ENCODE results near the gene VTI1A. TPM values are rescaled to one million over a fixed set of nuclear protein-coding genes. Genes with fewer than 3 reads are reported as not detected.

Gene VTI1A
- polyA plus RNA-seq, 1 donor from 2014 or later = 28.7 TPM

DNA sequence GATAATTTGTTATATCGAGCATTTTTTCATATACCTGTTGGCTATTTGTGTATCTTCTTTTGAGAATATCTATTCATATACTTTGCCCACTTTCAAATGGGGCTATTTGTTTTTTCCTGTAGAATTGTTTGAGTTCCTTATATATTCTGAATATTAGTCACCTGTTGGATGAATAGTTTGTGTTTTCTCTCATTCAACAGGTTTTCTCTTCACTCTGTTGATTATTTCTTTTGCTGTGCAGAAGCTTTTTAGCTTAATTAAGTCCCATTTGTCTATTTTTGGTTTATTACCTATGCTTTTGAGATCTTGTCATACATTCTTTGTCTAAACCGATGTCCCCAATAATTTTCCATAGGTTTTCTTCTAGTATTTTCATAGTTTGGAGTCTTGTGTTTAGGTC lies 65.3 kb downstream of the VTI1A start:
- Histone ChIP-seq H3K27ac (ENCODE audit: low read length) (no peak overlapping the region), H3K79me2 (replicated peaks; ENCODE audit: insufficient read depth, low read length) (no peaks in the 10 kb centered on the region), H3K36me3 (ENCODE audit: insufficient read depth, low read length) (no peaks in the 10 kb centered on the region), H3K9me2 (ENCODE audit: insufficient read depth, low read length) (no peaks in the 10 kb centered on the region), H3F3A (ENCODE audit: insufficient read depth, low read length, poor library complexity, severe bottlenecking) (no peaks in the 10 kb centered on the region), H4K20me1 (ENCODE audit: insufficient read depth) (no peaks in the 10 kb centered on the region), H3K9me3 (ENCODE audit: low read length) (no peaks in the 10 kb centered on the region), H3K4me2 (ENCODE audit: low read length) (no peak overlapping the region), H3K4me3 (ENCODE audit: low read length) (no peak overlapping the region), H3K27me3 (ENCODE audit: insufficient read depth, low read depth, low read length) (no peaks in the 10 kb centered on the region), H3K9ac (ENCODE audit: low read length) (no peak overlapping the region), H2AFZ (ENCODE audit: low read depth, low read length) (no peak overlapping the region)
- TF ChIP-seq EP300 (conservative IDR thresholded peaks at IDR 0.05; ENCODE audit: poor library complexity, severe bottlenecking) = no peak
- TF ChIP-seq MXI1 (conservative IDR thresholded peaks at IDR 0.05; ENCODE audit: poor library complexity, severe bottlenecking) = no peak
- TF ChIP-seq POLR2AphosphoS5 (IDR thresholded peaks at IDR 0.05) = no peak
- TF ChIP-seq RAD21 (conservative IDR thresholded peaks at IDR 0.05) = no peak
- no peak for TF ChIP-seq SMC3 (conservative IDR thresholded peaks at IDR 0.05; ENCODE audit: poor library complexity)
- TF ChIP-seq, protein P1, sequence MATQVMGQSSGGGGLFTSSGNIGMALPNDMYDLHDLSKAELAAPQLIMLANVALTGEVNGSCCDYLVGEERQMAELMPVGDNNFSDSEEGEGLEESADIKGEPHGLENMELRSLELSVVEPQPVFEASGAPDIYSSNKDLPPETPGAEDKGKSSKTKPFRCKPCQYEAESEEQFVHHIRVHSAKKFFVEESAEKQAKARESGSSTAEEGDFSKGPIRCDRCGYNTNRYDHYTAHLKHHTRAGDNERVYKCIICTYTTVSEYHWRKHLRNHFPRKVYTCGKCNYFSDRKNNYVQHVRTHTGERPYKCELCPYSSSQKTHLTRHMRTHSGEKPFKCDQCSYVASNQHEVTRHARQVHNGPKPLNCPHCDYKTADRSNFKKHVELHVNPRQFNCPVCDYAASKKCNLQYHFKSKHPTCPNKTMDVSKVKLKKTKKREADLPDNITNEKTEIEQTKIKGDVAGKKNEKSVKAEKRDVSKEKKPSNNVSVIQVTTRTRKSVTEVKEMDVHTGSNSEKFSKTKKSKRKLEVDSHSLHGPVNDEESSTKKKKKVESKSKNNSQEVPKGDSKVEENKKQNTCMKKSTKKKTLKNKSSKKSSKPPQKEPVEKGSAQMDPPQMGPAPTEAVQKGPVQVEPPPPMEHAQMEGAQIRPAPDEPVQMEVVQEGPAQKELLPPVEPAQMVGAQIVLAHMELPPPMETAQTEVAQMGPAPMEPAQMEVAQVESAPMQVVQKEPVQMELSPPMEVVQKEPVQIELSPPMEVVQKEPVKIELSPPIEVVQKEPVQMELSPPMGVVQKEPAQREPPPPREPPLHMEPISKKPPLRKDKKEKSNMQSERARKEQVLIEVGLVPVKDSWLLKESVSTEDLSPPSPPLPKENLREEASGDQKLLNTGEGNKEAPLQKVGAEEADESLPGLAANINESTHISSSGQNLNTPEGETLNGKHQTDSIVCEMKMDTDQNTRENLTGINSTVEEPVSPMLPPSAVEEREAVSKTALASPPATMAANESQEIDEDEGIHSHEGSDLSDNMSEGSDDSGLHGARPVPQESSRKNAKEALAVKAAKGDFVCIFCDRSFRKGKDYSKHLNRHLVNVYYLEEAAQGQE (IDR thresholded peaks at IDR 0.05; ENCODE audit: borderline replicate concordance) = no peak
- TF ChIP-seq TAF1 (IDR thresholded peaks at IDR 0.05; ENCODE audit: low read depth) = no peak
- no peak for TF ChIP-seq EZH2 (IDR thresholded peaks at IDR 0.05; ENCODE audit: borderline replicate concordance, insufficient read depth, low read length, poor library complexity, severe bottlenecking)
- TF ChIP-seq, protein P2, sequence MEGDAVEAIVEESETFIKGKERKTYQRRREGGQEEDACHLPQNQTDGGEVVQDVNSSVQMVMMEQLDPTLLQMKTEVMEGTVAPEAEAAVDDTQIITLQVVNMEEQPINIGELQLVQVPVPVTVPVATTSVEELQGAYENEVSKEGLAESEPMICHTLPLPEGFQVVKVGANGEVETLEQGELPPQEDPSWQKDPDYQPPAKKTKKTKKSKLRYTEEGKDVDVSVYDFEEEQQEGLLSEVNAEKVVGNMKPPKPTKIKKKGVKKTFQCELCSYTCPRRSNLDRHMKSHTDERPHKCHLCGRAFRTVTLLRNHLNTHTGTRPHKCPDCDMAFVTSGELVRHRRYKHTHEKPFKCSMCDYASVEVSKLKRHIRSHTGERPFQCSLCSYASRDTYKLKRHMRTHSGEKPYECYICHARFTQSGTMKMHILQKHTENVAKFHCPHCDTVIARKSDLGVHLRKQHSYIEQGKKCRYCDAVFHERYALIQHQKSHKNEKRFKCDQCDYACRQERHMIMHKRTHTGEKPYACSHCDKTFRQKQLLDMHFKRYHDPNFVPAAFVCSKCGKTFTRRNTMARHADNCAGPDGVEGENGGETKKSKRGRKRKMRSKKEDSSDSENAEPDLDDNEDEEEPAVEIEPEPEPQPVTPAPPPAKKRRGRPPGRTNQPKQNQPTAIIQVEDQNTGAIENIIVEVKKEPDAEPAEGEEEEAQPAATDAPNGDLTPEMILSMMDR (IDR thresholded peaks at IDR 0.05; ENCODE audit: poor library complexity, severe bottlenecking) = no peak

DNA sequence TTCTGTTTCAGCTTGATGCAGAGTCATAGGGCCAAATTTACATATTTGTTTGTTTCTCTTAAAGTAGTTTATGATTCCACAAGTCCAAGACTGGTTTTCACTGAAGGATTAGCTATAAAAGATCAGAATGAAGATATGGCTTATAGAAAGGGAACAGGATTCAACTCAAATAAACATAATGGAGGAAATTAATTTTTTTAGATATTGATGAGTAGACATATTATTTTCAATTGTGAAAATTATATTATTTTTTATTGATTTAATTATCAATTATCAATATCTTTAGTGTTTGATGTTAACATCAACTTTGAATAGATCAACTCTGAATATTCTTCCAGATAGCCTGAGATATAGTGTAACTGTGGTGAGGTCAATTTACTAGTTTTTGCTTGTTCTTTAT lies 68.1 kb downstream of the VTI1A start:
- Histone ChIP-seq H3K9me3 (ENCODE audit: low read length) (no peaks in the 10 kb centered on the region), H3K27ac (ENCODE audit: low read length) (no peak overlapping the region), H3K36me3 (ENCODE audit: insufficient read depth, low read length) (no peaks in the 10 kb centered on the region), H3K4me3 (ENCODE audit: low read length) (no peak overlapping the region), H3K27me3 (ENCODE audit: insufficient read depth, low read depth, low read length) (no peaks in the 10 kb centered on the region), H3F3A (ENCODE audit: insufficient read depth, low read length, poor library complexity, severe bottlenecking) (no peaks in the 10 kb centered on the region), H4K20me1 (ENCODE audit: insufficient read depth) (no peaks in the 10 kb centered on the region), H3K9me2 (ENCODE audit: insufficient read depth, low read length) (no peaks in the 10 kb centered on the region), H3K4me2 (ENCODE audit: low read length) (no peak overlapping the region), H3K9ac (ENCODE audit: low read length) (no peak overlapping the region), H3K79me2 (replicated peaks; ENCODE audit: insufficient read depth, low read length) (no peaks in the 10 kb centered on the region), H2AFZ (ENCODE audit: low read depth, low read length) (no peak overlapping the region)
- TF ChIP-seq EP300 (conservative IDR thresholded peaks at IDR 0.05; ENCODE audit: poor library complexity, severe bottlenecking) = no peak

DNA sequence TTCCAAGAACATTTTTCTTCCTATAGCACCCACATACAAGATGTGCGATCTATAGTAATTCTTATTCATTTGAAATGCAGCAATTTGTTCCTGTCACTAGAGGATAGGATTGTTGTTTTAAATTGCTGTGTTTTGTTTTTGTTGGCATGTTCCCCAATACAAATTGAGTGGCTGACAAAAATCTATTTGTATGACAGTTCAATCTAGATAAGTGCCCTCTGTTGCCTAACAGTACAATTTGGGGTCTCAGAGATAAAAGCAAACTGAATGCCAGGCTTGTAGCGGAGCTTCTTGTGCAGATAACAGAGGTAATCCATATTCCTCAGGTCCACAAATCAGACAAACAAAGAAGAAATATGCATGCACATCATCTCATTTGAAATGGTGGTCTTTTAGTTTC lies 68.8 kb downstream of the VTI1A start:
- Histone ChIP-seq H3K27me3 (ENCODE audit: insufficient read depth, low read depth, low read length) (no peaks in the 10 kb centered on the region), H4K20me1 (ENCODE audit: insufficient read depth) (no peaks in the 10 kb centered on the region), H3K79me2 (replicated peaks; ENCODE audit: insufficient read depth, low read length) (no peaks in the 10 kb centered on the region), H3K9me3 (ENCODE audit: low read length) (no peaks in the 10 kb centered on the region), H3K36me3 (ENCODE audit: insufficient read depth, low read length) (no peaks in the 10 kb centered on the region), H3K4me2 (ENCODE audit: low read length) (no peak overlapping the region), H3K27ac (ENCODE audit: low read length) (no peak overlapping the region), H3F3A (ENCODE audit: insufficient read depth, low read length, poor library complexity, severe bottlenecking) (no peaks in the 10 kb centered on the region), H3K4me3 (ENCODE audit: low read length) (no peak overlapping the region), H3K9ac (ENCODE audit: low read length) (no peak overlapping the region), H3K9me2 (ENCODE audit: insufficient read depth, low read length) (no peaks in the 10 kb centered on the region), H2AFZ (ENCODE audit: low read depth, low read length) (no peak overlapping the region)
- TF ChIP-seq TAF1 (IDR thresholded peaks at IDR 0.05; ENCODE audit: low read depth) = no peak
- TF ChIP-seq, protein P1 (IDR thresholded peaks at IDR 0.05; ENCODE audit: borderline replicate concordance) = no peak
- TF ChIP-seq, protein P2 (IDR thresholded peaks at IDR 0.05; ENCODE audit: poor library complexity, severe bottlenecking) = no peak
